Astrocyte of the spinal cord (primary cell): Measurements from ENCODE around the gene TRAPPC3L.
"Not testable (repeated sequence)": the region's sequence is repeated elsewhere in the genome, so short reads cannot be mapped to it uniquely, and the experiment has no call there.

Source experiments
- DNase-seq: peaks from one replicate; pipeline ENCODE4 v3.0.0; 2011; ENCODE audit warnings: low read depth, low spot score
- H3K4me3 ChIP-seq: 2 replicates; pipeline ENCODE4 v1.5.1; 2011; ENCODE audit warnings: low read depth, mild to moderate bottlenecking, low read length, moderate library complexity
- in situ Hi-C: cut with HindIII; loops from 2 replicates; pipeline ENCODE4 v1.10.0; 2017; ENCODE audit warnings: low sequenced_read_pairs
- TF ChIP-seq, protein P1 (sequence below): IDR thresholded peaks from 2 replicates; pipeline ENCODE4 v1.5.1; 2012; ENCODE audit warnings: low read depth, mild to moderate bottlenecking, low read length, inconsistent platforms

The TRAPPC3L gene

DNA sequence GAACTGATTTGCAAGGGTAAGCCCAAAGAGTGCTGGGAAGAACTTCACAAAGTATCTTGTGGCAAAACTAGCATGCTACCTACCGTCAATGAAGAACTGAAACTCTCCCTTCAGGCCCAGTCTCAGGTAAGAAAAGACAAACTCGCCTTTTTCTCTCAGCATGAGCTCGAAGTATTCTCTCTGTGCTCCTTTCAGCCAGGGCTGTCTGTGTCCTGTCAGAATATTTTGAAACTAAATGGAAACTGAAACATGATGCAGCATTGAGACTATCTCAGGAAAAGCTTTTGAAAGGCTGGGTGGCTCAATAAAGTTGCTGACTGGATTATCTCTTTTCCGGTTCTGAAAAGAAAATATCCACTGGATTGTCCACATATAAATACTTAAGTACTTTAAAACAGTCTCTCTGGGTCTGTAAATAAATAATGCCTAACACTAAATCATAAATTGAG is 33.3 kb downstream of the TRAPPC3L start:
- TF ChIP-seq, protein P1, sequence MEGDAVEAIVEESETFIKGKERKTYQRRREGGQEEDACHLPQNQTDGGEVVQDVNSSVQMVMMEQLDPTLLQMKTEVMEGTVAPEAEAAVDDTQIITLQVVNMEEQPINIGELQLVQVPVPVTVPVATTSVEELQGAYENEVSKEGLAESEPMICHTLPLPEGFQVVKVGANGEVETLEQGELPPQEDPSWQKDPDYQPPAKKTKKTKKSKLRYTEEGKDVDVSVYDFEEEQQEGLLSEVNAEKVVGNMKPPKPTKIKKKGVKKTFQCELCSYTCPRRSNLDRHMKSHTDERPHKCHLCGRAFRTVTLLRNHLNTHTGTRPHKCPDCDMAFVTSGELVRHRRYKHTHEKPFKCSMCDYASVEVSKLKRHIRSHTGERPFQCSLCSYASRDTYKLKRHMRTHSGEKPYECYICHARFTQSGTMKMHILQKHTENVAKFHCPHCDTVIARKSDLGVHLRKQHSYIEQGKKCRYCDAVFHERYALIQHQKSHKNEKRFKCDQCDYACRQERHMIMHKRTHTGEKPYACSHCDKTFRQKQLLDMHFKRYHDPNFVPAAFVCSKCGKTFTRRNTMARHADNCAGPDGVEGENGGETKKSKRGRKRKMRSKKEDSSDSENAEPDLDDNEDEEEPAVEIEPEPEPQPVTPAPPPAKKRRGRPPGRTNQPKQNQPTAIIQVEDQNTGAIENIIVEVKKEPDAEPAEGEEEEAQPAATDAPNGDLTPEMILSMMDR, result no peak
- peak overlapping the region; percentile 50 for H3K4me3 ChIP-seq
- DNase-seq, result no peak
- in situ Hi-C loops, result no loop called here

DNA sequence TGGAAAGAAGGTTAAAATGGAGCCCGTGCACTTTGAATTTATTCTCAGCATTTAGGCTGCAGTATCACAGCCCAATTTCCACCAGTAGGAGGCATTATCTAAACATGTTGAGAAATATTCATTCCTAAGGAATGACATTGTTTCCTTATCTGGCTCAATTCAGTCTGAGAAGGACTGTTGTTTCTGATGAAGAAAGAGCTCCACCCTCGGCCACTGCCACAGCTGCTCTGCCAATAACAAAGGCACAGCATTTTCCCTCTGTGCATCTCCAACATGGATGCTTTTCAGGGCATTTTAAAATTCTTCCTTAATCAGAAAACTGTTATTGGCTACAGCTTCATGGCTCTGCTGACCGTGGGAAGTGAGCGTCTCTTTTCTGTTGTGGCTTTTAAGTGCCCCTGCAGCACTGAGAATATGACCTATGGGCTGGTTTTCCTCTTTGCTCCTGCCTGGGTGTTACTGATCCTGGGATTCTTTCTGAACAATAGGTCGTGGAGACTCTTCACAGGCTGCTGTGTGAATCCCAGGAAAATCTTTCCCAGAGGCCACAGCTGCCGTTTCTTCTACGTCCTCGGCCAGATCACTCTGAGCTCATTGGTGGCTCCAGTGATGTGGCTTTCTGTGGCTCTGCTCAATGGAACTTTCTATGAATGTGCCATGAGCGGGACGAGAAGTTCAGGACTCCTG is 33.9 kb downstream of the TRAPPC3L start, which contains the start of gene CALHM5:
Gene CALHM5 (plus strand): TSS at position 216 of the 687 bp plus-strand sequence. CDS start 58 bp downstream, at position 274.
- H3K4me3 ChIP-seq, result peak within 1 kb of the TSS; percentile 50
- peak; percentile 88 for DNase-seq
- in situ Hi-C loops, result no loop called here
- TF ChIP-seq, protein P1, result peak; percentile 64

DNA sequence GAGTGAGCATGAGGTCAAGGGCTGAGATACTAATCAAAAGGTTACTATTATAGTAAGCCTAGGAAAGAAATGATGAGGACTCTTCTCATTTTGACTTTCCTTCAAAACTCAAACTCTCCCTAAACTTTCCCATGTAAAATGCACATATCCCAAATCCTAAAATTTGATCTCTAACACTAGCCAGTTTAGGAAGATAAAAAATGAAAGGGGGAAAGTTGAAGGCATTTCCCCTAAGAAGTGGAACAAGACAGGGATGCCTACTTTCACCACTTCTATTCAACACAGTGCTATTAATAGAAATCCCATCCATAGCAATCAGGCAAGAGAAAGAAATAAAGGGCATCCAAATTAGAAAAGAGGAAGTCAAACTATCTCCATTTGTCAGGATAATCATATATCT is 37.0 kb downstream of the TRAPPC3L start:
- in situ Hi-C loops, result no loop called here
- TF ChIP-seq, protein P1, result no peak

DNA sequence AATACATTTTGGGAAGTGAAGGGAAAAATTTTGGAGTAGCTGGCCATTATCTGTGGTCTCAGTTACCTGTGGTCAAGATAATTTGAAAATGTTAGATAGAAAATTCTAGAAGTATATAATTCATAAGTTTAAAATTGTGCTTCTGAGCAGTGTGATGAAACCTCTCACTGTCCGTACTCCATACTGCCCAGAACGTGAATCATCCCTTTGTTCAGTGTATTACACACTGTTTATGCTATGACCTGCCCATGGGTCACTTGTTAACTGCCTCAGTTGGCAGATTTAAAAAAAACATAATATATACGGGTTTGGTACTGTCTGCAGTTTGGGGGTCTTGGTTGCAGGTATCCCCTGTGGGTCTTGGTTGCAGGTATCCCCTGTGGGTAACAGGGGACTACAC is 38.2 kb downstream of the TRAPPC3L start:
- TF ChIP-seq, protein P1, result no peak
- in situ Hi-C loops, result no loop called here
- peak; percentile 54 for DNase-seq
- no peak overlapping the region for H3K4me3 ChIP-seq

More for the DNA sequence above, 37.0 kb downstream of the TRAPPC3L start:
- H3K4me3 ChIP-seq, result no peak overlapping the region
- no peak for DNase-seq

DNA sequence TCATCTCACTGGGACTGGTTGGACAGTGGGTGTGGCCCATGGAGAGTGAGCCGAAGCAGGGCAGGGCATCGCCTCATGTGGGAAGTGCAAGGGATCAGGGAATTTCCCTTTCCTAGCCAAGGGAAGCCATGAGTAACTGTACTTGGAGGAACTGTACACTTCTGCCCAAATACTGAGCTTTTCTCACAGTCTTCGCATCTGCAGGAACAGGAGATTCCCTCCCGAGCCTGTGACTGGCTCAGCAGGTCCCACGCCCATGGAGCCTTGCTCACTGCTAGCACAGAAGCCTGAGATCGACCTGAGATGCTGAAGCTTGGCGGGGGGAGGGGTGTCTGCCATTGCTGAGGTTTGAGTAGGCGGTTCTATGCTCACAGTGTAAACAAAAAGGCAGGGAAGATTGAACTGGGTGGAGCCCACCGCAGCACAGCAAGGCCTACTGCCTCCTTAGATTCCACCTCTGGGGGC is 44.5 kb downstream of the TRAPPC3L start:
- no peak overlapping the region for H3K4me3 ChIP-seq
- no peak for DNase-seq
- in situ Hi-C loops, result no loop called here
- TF ChIP-seq, protein P1, result no peak

DNA sequence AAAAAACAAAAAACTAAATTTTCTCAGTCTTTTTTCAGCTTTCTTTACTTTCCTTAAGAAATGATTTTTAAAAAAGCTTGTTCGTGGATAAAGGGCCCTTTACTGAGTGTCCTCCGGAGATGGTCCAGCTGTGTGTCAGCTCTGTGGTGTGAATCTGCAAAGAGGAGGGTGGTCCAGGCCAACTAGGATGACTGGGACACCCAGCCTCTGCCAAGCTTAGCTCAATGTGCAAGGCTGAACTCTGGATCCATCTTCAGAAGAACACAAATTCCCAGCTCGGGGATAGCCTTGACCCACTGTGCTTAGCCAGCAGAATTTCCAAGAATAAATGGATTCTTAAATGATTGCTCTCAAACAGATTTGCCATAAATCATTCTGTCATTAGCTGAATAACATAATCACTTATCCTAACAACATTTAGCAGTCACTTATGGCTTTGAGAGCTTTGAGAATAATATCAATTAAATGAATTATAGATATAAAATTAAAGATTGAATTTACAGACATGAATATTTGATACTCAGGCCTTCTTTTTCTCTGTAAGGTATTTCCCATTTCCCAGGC is 48.3 kb downstream of the TRAPPC3L start:
- TF ChIP-seq, protein P1, result no peak
- DNase-seq, result no peak
- no peak overlapping the region for H3K4me3 ChIP-seq
- in situ Hi-C loops, result no loop called here

DNA sequence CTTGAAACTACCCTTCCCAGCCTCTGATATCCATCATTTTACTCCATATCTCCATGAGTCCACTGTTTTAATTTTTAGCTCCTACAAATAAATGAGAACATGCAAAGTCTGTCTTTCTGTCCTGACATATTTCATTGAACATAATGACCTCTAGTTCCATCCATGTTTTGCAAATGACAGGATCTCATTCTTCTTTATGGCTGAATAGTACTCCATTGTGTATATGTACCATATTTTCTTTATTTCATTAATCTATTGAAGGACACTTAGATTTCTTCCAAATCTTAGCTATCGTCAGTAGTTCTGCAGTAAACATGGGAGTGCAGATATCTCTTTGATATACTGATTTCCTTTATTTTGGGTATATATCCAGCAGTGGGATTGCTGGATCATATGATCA is 50.3 kb downstream of the TRAPPC3L start:
- DNase-seq, H3K4me3 ChIP-seq, in situ Hi-C loops: not testable (repeated sequence)
